Measurements from ENCODE around the gene KRTAP3-1.

The KRTAP3-1 gene

GRCh38 chr17:40974366-40974765 lies 34.6 kb downstream of the KRTAP3-1 start:
- no peak for DNase-seq

- DNase-seq, result no peak
Measured at GRCh38 chr17:40967582-40967981, 41.3 kb downstream of the KRTAP3-1 start.

GRCh38 chr17:40966848-40967247 lies 42.1 kb downstream of the KRTAP3-1 start, which contains the start of gene KRT39:
KRT39 (minus strand) TSS chr17:40966948; CDS start chr17:40966856, 92 bp downstream.
- no peak for DNase-seq

GRCh38 chr17:40963838-40964237 lies 45.1 kb downstream of the KRTAP3-1 start:
- no peak for DNase-seq

GRCh38 chr17:40962059-40962561 lies 46.8 kb downstream of the KRTAP3-1 start:
- DNase-seq, result no peak

- DNase-seq, result no peak
Measured at GRCh38 chr17:40961591-40961990, 47.3 kb downstream of the KRTAP3-1 start.

GRCh38 chr17:40960144-40960543 lies 48.8 kb downstream of the KRTAP3-1 start:
- no peak for DNase-seq
